HUDEP-2 (cell line): ENCODE data around the gene MAP3K3.

Experiments used
- DNase-seq, 76 experiments: peaks; one replicate each; lab custom pipeline; 2025; ENCODE audit not compliant: unreplicated experiment in 76 of 76; lab: John Stamatoyannopoulos, UW

MAP3K3 gene

GRCh38 chr17:63692195-63692816, 70.1 kb downstream of the MAP3K3 start:
- no peak for DNase-seq

GRCh38 chr17:63693411-63694113, 71.3 kb downstream of the MAP3K3 start:
- DNase-seq = no peak

DNA sequence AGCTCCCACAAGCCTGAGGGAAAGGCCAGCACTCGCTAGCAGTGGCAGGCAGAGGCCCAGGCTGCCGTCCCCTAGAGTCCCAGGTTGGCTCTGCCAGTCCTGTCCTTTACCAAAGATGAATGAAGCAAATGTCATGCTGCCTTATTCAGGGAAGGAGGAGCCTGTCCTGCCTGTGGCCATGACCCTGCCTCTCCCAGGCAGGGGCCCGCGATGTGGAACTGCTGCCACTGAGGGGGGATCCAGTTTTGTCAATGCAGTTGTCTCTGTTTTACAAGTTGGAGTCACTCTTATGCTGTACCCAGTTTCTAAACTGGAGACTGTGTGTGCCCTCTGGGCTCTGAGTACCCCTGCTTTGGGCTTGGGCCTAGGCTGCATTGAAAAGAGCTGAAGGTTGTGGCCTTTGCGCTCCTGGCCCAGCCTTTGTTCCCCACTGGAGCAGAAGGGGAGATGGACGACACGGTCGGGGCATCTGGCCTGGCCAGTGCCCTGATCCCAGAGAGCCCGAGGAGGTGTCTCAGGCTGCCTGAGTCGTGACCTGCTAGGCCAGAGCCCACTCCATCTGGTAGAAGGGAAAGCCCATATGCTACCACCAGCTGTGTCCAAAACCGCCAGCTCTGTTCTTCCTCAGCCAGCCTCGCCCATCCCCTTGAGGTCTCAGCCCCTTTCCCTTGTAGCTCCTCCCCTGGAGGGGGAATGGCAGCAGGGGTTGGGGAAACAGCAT, 72.2 kb downstream of the MAP3K3 start:
- no peak for DNase-seq

- DNase-seq = no peak
Measured at GRCh38 chr17:63694950-63695773, 72.9 kb downstream of the MAP3K3 start.

- no peak for DNase-seq
Measured at GRCh38 chr17:63695889-63696288, 73.7 kb downstream of the MAP3K3 start.

GRCh38 chr17:63696381-63696961, 74.3 kb downstream of the MAP3K3 start:
- DNase-seq = peak in 26 of 76 experiments; percentile 5 to 63 (median 27)

- peak in 64 of 76 experiments; percentile 21 to 77 (median 54) for DNase-seq
Measured at GRCh38 chr17:63697341-63698286, 75.4 kb downstream of the MAP3K3 start.

- DNase-seq = no peak
Measured at GRCh38 chr17:63698381-63698885, 76.2 kb downstream of the MAP3K3 start.

DNA sequence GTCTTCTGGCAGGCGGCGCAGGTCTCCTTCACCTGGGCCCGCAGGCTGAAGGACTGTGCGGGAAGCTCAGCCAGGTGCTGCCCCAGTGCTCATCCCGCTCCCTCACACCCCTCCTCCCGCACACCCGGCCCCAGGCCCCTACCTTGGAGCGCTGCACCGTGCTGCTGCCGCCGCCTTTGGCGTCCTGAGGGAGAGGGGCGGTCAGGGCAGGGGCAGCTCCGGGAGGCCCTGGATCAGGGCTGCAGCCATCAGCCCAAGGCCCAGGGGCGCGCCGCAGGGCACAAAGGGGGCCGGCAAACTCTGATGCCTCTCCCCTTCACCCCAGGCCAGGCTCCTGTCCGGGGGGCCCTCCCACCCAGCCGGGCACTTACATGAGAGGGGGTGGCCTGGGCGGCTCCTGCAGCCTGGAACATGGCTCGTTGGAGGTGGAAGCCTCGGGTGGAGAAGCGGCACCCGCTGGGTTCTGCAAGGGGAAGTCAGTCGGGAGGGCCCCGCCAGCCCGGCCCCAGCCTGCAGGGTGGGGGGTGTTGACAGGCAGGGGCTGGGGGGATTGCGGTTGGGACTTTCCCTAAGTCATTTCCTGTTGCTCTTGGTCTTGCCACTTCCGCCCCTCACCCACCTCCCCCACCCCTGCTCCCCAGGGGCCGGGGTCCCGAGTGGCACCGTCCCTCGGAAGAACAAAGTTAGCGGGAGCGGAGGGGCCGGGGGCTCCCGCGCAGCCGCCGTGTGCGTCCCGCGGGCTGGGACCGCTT, 76.8 kb downstream of the MAP3K3 start:
- DNase-seq = peak in 12 of 76 experiments; percentile 3 to 21 (median 14)

DNA sequence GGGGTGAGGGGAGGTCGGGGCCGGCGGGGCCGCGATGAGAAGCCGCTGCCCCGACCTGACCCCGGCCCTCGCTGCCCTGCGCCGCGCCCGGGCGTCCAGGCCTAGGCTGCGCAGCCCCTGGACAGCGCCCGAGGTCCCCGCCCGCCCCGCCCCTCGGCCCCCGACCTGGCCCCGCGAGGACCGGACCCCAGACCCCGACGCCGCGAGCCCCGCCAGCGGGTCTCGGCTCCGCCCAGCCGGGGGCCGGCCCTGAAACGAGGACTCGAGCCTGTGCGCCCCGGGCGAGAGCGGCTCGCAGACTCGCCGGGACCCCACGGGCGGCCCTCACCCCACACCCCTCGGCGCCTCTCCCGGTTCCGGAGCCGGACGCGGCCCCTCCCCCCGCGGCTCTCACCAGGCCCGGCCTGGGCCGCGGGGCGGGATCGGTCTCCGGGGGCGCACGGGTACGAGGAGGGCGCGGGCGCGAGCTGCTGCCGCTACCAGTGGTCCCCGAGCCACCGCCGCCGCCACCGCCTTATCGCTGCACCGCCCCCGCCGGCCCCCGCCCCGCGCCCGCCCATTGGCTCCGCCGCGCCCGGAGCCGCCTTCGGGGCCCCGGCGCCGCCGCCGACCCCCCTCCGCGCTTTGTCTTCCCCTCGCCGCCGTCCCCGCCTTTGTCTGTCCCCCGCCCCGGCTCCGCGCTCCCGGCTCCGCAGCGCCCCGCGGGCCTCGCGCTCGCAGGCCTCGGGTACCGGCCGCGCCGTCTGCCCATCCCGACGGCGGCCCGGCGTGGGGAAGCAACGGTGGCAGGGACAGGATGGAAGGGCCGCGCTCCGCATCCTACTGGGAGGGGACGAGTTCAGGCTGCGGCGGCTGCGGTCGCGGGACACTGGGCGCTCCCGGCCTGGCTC, 77.7 kb downstream of the MAP3K3 start, which contains the start of gene LIMD2:
TSS of gene LIMD2 (minus strand) at position 488 of the 890 bp plus-strand sequence. CDS start 827 bp downstream, outside the sequence.
- peak in 50 of 76 experiments; percentile 15 to 78 (median 50) for DNase-seq

DNA sequence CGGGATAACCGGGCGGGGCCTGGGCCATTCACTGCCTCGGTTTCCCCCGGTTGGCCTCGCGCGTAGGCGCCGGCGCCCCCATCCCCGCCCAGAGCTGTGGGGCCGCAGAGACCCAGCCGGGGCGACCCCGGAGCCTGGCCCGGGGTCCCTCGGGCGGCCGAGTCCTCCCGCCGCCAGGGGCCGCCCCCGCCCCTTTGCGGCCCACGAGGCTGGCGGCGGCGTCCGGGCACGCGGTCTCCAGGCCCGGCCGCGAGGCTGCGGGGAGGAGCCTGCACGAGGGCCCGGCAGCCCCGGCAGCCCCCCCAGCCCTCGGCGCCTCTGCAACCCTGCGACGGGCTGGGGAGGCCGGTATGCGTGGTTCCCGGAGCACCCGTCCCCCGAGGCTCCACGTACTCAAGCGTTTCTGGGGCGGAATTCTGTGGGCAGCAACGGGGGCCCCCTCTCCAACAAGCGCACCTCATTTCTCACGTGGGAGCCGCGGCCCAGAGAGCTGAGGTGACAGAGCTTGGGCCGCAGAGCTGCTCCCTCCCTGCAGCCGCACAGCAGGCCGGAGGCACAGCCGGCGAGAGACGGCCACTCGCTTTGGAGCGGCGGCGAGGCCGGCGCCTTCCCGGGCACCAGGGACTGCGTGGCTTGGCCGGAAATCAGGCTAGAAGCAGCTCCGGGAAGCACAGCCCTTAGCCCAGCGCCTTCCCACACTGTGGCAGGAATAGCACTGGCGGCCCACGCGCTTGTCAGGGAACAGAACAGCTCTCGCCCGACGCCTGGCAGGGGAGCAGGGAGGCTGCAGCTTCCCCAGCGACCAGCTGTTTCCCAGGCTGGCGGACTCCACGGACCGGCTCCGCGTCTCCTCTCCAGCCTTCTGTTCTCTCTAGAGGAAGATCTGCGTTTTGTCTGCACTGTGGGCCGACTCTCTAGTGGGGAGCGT, 78.6 kb downstream of the MAP3K3 start:
- peak in 34 of 76 experiments; percentile 8 to 69 (median 31) for DNase-seq

DNA sequence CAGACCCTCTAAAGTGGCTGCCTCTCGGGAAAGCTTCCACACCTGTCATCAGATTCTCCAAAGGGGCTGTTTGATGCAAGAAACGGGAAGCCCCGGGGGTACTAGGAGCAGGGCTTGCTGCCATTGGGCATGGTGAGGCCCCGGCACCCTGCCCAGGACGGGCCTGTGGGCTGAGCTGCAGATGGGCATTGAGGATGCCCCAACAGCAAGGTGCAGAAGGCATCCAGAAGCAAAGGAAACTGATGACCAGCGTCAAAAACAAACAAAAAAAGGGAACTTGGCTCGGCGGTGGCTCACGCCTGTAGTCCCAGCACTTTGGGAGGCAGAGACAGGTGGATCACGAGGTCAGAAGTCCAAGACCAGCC, 79.2 kb downstream of the MAP3K3 start:
- peak in 3 of 76 experiments; percentile 21 to 51 (median 32) for DNase-seq

GRCh38 chr17:63701868-63702720, 79.9 kb downstream of the MAP3K3 start:
- peak in 63 of 76 experiments; percentile 5 to 81 (median 56) for DNase-seq

DNA sequence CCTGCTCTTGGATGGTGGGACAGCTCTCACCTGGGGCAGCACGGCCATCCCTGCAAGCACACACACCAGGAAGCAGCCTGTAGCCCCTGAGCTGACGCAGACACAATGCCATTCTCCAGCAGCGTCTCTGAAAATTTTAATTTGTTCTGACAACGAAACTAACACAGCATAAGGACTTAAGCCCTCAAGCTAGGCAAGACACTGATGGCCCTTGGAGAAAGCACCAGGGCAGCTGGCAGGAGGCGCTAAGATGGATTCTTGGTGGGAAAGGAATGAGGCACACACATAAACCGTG, 80.5 kb downstream of the MAP3K3 start:
- no peak for DNase-seq

- DNase-seq = no peak
Measured at GRCh38 chr17:63703029-63703428, 80.8 kb downstream of the MAP3K3 start.
